Psoas muscle (tissue), 8 donors: ENCODE data around the gene TMPRSS6. TPM values are rescaled to one million over a fixed set of nuclear protein-coding genes. Genes with fewer than 3 reads are reported as not detected.

Experiments used
- ATAC-seq, 4 donors: fragments of 200-7000 bp; cut with Tn5 transposase; one replicate each; pipeline ENCODE4 v1.9.1; 2020; ENCODE audit warnings: moderate library complexity in 3 of 4, mild to moderate bottlenecking in 2 of 4
- DNase-seq, 2 donors: peaks; one replicate each; pipeline ENCODE4 v3.0.0-alpha.2; 2020
- H3K27ac ChIP-seq: fragments of 200-600 bp; one replicate; pipeline ENCODE4 v1.8.0; 2022
- H3K27me3 ChIP-seq, 3 donors: fragments of 200-600 bp in 1 of 3; one replicate each; pipeline versions ENCODE4 v1.6.1 to v1.8.0; 2013 to 2022; ENCODE audit warnings: low read length in 2 of 3, mild to moderate bottlenecking in 2 of 3, moderate library complexity in 1 of 3; ENCODE audit not compliant: insufficient read depth in 3 of 3
- H3K36me3 ChIP-seq, 2 donors: fragments of 200-600 bp in 1 of 2; one replicate each; pipeline versions ENCODE4 v1.6.1 to v1.8.0; 2013 to 2022; ENCODE audit warnings: low read depth in 1 of 2, mild to moderate bottlenecking in 1 of 2, moderate library complexity in 1 of 2; ENCODE audit not compliant: insufficient read depth in 1 of 2
- H3K4me1 ChIP-seq: fragments of 200-600 bp; one replicate; pipeline ENCODE4 v1.8.0; 2022
- H3K4me3 ChIP-seq: fragments of 200-600 bp; one replicate; pipeline ENCODE4 v1.8.0; 2022; ENCODE audit warnings: mild to moderate bottlenecking
- H3K9me3 ChIP-seq: fragments of 200-600 bp; one replicate; pipeline ENCODE4 v1.8.0; 2022
- WGBS, 3 donors: extraction: QIAGEN DNeasy Blood & Tissue Kit; methylation state at CpG; one replicate each; pipeline versions ENCODE4 v1.1.6 to v1.1.7; 2013; 5-methylcytosine and 5-hydroxymethylcytosine counted together
- intact Hi-C, 2 donors: fragments of 100-400 bp; cut with DNase I; formaldehyde crosslinking; loops; one replicate each; pipeline versions ENCODE4 v1.11.0 to v1.14.2; 2022
- polyA plus RNA-seq, 3 donors: library from polyadenylated mRNA; stranded (reverse); fragments of 200-250 nt; gene quantifications; one replicate each; pipeline ENCODE4 v1.2.3, GENCODE V29; 2013
- total RNA-seq, 4 donors: library from RNA; stranded (reverse); fragmentation: NEBNext Ultra II Directional in 2 of 4; extraction: Animal tissue kit (Norgen Biotek cat#: 25700) in 2 of 4; gene quantifications; one replicate each; pipeline versions ENCODE4 v1.2.1 to v1.2.4, GENCODE V29; 2021 to 2023
- TF ChIP-seq, protein P1 (sequence below): fragments of 200-600 bp; IDR thresholded peaks from one replicate; pipeline ENCODE4 v1.8.0; 2022; ENCODE audit warnings: antibody characterized with exemption
- donor health status: healthy with polysubstance abuse.
- donor health status: DM: no; HTN: no; CAD: no; lungs with moderate emphysema.
- donor health status: Bipolar disorder and iron deficiency.
- donor health status: healthy.
- donor health status: DM: yes; HTN: yes; CAD: no.
- donor health status: DM: no; HTN: no; CAD: no.
- donor health status: DM: no; HTN: no; CAD: no.
- donor health status: DM: yes; HTN: yes; CAD: no.

Gene TMPRSS6
- total and polyA plus RNA-seq, 7 donors = not detected

DNA sequence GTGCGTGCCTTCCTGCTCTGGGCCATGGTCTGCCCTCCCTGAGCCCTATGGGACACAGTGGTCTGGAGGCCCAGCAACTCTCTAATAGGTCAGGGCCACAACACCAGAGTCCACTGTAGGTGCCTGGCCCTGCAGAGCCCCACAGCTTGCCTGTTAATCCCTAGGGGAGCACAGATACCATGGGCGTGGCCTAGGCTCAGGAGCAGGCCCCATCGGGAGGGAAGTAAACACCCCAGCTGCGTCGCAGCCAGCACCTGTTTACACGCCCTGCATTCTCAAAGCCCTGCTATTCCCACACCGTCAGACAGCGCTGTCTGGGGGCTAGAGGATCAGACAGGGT is 55.5 kb downstream of the TMPRSS6 start:
- intact Hi-C loops = no loop called here
- H3K27ac ChIP-seq = no peak overlapping the region
- ATAC-seq (no peak), DNase-seq (no peak)
- no peaks in the 10 kb centered on the region for H3K9me3 ChIP-seq
- no peak overlapping the region for H3K4me3 ChIP-seq
- TF ChIP-seq, protein P1, sequence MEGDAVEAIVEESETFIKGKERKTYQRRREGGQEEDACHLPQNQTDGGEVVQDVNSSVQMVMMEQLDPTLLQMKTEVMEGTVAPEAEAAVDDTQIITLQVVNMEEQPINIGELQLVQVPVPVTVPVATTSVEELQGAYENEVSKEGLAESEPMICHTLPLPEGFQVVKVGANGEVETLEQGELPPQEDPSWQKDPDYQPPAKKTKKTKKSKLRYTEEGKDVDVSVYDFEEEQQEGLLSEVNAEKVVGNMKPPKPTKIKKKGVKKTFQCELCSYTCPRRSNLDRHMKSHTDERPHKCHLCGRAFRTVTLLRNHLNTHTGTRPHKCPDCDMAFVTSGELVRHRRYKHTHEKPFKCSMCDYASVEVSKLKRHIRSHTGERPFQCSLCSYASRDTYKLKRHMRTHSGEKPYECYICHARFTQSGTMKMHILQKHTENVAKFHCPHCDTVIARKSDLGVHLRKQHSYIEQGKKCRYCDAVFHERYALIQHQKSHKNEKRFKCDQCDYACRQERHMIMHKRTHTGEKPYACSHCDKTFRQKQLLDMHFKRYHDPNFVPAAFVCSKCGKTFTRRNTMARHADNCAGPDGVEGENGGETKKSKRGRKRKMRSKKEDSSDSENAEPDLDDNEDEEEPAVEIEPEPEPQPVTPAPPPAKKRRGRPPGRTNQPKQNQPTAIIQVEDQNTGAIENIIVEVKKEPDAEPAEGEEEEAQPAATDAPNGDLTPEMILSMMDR = no peak
- 79 to 85% (median 84%) methylated on average over 8 of the region's 8 CpGs for WGBS, 3 donors
- peaks cover 0 to 21% (median 6%) of the 10 kb centered on the region in 3 donors for H3K27me3 ChIP-seq
- H3K36me3 ChIP-seq = no peaks in the 10 kb centered on the region
- no peaks in the 10 kb centered on the region for H3K4me1 ChIP-seq

DNA sequence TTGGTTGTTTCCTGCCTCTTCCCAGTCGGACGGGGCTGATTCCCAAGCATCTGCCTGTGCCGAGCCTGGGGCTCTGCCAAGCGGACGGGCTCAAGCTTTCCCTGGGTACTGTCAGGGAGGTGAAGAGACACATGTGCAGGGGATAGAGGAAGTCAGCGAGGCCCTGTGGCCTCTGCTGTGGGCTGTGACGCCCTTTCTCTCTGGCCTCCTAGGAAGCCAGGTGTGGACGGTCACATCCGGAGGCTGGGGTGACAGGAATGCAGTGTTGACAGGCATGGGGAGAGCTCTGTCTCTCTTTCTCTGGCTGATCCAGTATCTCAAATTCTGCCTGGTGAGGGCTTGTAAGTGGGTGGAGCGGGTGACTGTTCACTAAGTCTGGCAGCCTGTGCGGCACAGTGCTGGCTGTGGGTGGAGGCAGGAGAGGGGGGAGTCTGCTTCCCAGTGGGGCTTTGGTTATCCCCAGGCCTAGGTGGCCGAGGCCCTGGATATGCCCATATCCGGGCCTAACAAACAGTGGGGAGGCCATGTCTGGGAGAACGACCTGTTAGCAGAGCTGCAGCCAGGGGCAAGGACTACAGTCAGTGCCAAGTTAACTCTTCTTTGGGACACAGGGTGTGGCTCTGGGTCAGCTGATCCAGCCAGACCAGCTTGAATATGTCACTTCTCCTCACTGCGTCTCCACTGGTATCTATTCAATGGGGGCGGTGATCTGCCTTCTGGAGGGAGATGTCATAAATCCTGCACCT is 56.0 kb downstream of the TMPRSS6 start:
- TF ChIP-seq, protein P1 = no peak
- Histone ChIP-seq H3K4me3 (no peak overlapping the region), H3K36me3 (no peaks in the 10 kb centered on the region), H3K27me3 (peaks cover 0 to 21% (median 6%) of the 10 kb centered on the region in 3 donors), H3K4me1 (no peaks in the 10 kb centered on the region), H3K27ac (no peak overlapping the region), H3K9me3 (no peaks in the 10 kb centered on the region)
- WGBS, 3 donors = 65 to 78% (median 66%) methylated on average over 16 of the region's 16 CpGs
- no peak for DNase-seq
- ATAC-seq = no peak
- intact Hi-C loops = no loop called here

DNA sequence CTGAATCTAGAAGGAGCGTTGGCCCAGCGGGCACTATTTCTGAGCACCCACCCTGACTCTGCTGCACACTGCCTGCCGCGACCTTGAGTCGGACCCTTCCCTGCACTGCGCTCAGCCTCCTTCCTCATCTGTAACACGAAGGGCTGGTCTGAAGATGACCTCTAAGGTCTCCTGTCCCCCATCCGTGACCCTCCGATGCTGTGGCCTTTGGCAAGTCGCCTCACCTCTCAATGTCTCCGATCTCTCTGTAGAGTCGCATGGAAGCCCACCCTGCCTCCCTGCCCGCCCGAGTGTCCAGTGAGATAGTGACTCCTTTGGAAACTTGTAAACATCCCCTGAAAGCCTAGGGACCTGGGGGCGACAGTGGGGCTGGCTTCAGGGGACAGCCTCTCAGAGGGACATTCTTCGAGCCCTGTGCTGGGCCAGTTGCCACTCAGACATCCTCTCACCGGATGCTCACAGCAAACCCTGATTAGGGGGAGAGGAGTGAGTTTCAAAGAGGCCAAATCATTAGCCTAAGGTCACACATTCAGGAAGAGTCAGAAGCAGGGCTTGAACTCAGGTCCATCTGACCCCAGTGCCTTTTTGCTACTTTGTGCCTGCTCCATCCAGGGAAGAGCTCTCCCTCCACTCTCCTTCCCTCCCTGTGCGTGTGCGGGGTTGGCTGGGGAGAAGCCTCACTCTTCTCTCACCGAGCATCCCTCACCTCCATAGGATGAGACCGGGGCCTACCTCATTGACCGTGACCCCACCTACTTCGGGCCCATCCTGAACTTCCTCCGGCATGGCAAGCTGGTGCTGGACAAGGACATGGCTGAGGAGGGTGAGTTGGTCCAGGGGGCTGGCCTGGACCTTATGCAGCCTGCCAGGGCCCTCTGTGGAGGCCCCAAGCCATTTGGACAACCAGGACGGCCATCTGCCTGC is 56.9 kb downstream of the TMPRSS6 start:
- WGBS, 3 donors = 69 to 72% (median 72%) methylated on average over 25 of the region's 25 CpGs
- peaks cover 0 to 21% (median 6%) of the 10 kb centered on the region in 3 donors for H3K27me3 ChIP-seq
- H3K4me1 ChIP-seq = no peaks in the 10 kb centered on the region
- H3K36me3 ChIP-seq = no peaks in the 10 kb centered on the region
- ATAC-seq = no peak
- no peak for DNase-seq
- H3K4me3 ChIP-seq = peak overlapping the region; percentile 68
- TF ChIP-seq, protein P1 = no peak
- H3K27ac ChIP-seq = no peak overlapping the region
- H3K9me3 ChIP-seq = no peaks in the 10 kb centered on the region
- intact Hi-C loops = no loop called here

DNA sequence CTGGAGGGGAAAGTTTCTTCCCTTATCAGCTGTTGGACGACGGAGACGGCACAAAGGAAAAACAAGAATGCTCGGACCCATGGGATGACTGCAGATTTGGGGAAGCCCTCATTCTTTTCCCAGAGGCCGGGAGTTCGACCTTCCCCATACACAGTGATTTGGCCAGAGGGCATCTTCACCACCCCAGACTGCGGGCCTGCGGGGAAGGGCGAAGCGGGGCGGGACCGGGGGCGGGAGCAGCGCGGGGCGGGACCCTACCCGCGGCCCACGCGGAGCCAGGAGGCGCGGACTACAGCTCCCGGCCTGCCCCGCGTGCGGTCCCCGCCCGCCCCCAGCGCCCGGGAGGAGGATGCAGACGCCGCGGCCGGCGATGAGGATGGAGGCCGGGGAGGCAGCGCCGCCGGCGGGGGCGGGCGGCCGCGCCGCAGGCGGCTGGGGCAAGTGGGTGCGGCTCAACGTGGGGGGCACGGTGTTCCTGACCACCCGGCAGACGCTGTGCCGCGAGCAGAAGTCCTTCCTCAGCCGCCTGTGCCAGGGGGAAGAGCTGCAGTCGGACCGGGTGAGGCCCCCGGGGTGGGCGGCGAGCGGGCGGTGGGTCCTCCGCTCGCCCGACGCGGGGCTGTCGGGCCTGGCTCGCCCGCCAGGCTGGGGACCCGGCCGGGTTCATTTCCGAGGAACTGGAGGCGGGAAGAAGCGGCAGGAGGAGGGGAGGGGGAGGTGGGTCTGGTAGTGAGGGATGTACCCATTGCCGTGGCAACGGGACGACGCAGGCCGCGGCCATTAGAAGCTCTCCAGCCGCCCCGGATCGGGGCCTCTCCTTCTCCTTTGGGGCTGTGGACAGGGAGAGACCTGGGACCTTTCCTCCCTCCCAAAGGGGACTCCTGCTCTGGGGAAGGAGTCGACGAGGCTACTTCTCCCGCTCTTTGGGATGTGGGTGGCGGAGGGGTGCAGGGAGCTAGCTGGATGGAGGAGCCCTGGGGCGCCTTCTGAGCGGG is 57.8 kb downstream of the TMPRSS6 start, which contains the start of gene KCTD17:
Gene KCTD17, plus strand, starts transcription at position 352 of the 995 bp plus-strand sequence. Its CDS starts 19 bp downstream, at position 371.
- Histone ChIP-seq H3K27ac (no peak within 1 kb of the TSS), H3K4me1 (no peaks in the 10 kb centered on the region), H3K36me3 (no peaks in the 10 kb centered on the region), H3K27me3 (peaks cover 0 to 21% (median 6%) of the 10 kb centered on the region in 3 donors), H3K9me3 (no peaks in the 10 kb centered on the region), H3K4me3 (peak within 1 kb of the TSS; percentile 68)
- TF ChIP-seq, protein P1 = no peak
- peak; percentile 57 to 82 (median 71) for ATAC-seq
- 3 to 6% (median 4%) methylated on average over 56 to 89 of the region's 89 CpGs for WGBS, 3 donors
- DNase-seq = peak; percentile 78
- intact Hi-C loops = no loop called here
